HL-60/S4 (cell line): ENCODE results near the gene DGAT2.

Experiments
- in situ Hi-C: fragments of 300-500 bp; cut with MboI; formaldehyde crosslinking; loops from 2 replicates; pipeline ENCODE4 v1.14.3; 2022; ENCODE audit warnings: low sequenced_read_pairs

DGAT2 gene

DNA sequence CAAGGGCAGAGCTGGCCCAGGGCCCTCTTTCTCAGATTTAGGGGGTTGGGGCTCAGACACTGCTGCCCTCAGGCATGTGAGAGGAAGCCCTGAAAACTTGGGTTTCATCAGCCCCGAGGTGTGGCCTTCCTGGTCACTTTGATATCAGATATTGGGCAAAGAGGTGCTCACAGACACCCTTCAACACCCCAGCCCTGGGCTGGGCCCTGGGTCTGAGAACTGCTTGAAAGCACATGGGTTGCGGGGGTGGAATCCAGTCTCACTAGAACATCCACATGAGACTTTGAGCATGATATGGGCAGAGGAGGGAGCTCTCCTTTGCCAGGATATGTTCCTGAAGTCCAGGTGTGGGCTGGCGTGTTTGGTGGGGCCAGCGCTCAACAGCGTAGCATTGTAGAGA is 10.4 kb downstream of the DGAT2 start:
- in situ Hi-C loops = no loop called here

DNA sequence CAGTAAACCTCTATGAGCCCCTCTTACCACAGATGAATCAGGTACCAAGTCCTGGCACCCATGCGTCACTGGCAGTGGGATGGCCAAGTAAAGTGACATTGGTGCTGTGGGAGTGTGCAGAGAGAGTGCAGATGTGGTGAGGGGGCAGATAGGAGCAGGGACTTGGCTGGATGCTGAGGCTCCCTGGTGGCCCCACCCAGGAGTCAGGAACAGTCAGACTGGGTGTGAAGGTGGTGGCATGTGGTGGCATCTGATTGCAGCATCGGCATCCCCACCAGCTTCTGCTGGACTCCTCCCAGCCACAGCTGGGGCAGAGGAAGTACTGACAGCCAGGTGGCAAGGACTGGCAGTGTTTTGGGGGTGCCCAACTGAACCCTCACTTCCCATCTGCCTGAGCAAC is 11.4 kb downstream of the DGAT2 start:
- in situ Hi-C loops = no loop called here

DNA sequence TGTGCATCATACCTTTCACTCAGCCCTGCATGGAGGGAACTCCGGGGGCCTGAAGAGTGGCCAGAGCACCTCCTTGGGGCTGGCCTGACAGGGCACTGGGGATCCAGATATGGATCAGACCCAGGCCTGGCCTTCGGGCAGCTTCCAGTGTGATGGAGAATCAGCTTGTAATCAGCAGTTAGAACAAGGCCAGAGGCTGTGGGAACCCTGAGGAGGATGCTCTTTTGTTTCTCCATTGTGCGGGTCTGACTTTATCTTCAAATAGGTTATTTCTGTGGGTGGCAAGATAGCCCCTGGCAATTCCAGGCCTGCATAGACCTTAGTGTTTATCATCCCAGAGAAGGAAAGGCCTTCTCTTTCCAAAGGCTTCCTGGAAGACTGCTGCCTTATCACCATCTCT is 12.3 kb downstream of the DGAT2 start:
- in situ Hi-C loops = no loop called here

DNA sequence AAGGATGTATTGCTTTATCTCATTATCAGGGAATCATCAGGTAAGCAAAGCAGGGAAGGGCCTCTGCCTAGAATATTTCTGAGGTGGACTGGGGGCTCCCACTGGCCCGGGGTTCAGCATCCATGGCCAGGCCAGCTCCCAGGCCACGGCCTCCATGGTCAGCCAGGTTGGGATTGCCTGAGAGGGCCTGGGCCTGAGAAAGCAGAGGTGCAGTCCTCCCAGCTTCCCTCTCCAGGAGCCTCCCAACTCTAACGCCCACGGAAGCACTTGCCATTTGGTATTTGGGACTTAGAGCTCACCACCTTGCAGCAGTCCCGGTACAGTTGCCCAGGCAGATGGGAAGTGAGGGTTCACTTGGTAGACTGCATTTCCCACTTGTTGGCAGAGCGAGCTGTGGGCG is 12.7 kb downstream of the DGAT2 start:
- in situ Hi-C loops = no loop called here

GRCh38 chr11:75781831-75782230 is 13.3 kb downstream of the DGAT2 start:
- in situ Hi-C loops = no loop called here

GRCh38 chr11:75782540-75783263 is 14.1 kb downstream of the DGAT2 start:
- in situ Hi-C loops = no loop called here

- in situ Hi-C loops = no loop called here
Observed at GRCh38 chr11:75783416-75784084, 15.0 kb downstream of the DGAT2 start.

DNA sequence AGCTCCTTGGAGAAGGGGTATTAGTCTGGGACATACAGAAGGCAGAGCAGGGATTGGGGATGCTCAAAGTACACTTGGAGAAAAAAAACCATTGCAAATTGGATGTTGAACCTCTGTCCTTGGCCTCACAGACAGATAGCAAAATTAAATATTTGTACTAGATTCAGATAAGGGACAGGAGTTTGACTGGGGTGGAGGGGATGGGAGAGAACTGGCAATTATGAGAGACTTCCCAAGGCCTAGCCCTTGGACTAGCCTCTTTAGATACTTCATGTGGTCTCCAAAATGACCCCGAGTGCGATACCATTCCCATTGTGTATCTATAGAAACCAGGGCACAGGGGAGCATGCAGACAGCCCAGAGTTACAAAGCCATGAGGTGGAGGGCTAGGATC is 15.5 kb downstream of the DGAT2 start:
- in situ Hi-C loops = no loop called here

DNA sequence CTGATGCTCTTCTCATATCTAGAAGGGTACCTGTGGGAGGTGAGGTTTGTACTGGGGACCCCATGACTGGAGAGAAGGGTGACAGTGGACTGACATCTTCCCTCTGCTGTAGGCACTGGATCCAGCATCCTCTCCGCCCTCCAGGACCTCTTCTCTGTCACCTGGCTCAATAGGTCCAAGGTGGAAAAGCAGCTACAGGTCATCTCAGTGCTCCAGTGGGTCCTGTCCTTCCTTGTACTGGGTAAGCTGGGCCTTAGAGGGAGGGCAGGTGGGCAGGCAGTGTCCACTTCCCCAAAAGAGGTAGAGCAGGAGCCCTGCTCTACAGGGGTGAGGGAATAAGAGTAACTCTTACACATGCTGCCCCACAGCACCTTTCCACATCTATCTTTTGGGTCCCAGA is 15.9 kb downstream of the DGAT2 start:
- in situ Hi-C loops = no loop called here

DNA sequence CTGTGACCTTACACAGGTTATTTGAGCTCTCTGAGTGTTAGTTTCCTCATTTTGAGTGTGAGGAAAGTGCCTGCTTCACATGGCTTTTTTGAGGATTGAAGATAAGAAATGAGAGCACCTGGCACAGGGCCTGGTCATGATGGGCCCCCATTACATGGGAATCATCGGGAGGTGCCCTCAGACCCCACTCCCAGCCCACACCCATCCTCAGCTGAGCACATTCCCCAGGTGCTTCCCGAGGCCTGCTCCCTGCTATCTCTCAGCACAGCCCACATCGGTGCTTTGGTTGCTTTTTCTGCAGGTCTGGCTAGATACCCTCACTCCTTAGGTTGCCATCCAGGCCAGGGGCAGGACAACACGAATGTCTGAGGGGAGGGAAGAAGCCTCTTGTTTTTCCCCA is 16.6 kb downstream of the DGAT2 start:
- in situ Hi-C loops = no loop called here

GRCh38 chr11:75786101-75786736 is 17.6 kb downstream of the DGAT2 start:
- in situ Hi-C loops = no loop called here

GRCh38 chr11:75789521-75789920 is 20.9 kb downstream of the DGAT2 start:
- in situ Hi-C loops = no loop called here

GRCh38 chr11:75790986-75791385 is 22.4 kb downstream of the DGAT2 start:
- in situ Hi-C loops = no loop called here

DNA sequence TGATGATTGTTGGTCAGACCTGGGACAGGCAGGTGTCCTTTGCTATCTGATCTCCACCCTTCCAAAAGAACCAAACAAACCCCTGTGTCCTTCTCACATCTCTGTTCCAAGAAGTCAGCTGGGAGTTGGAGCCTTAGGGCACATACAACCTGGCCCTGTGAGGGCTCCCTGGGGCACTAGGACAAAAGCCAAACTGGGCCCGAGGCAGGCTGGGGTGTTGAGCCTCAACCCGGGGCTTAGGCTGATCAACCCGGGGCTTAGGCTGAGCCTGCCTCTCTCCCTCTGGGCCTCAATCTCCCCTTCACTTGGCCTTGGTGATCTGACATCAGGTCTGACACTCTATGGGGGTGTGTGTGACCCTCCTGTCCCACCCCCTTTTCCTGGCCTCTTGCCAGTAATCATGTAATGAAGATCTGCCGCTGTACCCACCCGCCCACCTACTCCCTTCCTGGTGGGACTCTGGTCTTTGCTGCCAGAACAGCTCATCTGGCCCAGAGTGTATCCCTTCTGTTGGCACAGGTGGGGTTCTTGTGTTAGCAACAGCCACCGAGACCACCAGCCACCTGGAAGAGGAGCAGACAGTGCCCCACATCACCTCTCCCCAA is 23.7 kb downstream of the DGAT2 start:
- in situ Hi-C loops = no loop called here

DNA sequence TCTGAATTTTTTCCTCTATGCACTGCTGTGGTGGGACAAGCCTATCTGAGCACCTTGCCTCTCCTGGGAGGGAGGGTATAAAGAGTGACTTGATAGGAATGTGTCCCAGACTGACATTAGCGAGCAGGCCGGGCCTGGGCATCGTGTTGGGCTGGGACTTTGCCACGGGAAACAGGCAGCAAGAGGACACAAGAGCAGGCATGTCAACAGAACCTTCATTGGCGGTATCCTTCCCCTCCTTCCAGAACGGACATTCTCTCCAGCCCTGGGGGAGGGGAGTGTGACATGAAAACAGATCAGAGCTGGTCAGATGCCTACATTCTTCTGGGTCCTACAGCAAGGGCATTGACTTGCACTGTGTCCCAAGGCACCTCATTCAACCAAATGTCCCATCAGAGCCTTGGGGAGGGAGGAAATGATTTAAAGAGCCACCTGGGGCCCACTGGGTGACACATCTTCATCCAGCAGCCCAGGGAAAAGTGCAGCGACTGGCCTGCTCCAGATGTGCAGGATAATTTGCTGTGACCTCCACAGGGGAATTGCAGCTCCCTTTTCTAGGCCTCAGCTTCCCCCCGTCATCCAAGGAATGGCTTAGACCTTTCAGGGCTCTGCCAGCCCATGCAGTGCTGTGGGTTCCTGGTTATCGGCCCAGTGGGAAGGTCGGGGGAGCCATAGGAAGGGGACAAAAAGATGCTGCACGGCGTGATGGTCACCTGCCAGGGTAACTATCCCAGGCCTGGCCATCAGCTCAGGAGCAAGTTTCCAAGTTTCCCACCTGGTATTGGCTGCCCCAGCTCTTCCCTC is 24.6 kb downstream of the DGAT2 start:
- in situ Hi-C loops = no loop called here

DNA sequence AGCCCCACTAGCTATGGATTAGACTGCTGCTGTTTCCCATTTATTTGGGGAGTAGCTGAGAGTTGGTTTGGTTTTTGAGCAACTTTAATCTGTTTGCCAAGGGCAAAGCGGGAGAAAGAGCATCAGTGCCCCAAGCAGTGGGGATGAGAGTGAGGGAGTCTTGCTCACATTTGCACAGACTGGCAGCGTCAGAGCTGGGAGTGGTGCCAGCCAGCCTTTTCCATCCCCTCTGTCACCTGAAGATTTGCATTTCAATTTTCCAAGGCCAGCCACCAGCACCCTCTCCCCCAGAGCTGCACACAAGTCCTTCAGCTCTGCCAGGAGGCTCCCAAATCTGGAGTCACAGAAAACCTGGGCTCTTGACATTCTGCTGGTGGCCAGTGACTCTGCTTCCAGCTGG is 25.4 kb downstream of the DGAT2 start:
- in situ Hi-C loops = no loop called here

DNA sequence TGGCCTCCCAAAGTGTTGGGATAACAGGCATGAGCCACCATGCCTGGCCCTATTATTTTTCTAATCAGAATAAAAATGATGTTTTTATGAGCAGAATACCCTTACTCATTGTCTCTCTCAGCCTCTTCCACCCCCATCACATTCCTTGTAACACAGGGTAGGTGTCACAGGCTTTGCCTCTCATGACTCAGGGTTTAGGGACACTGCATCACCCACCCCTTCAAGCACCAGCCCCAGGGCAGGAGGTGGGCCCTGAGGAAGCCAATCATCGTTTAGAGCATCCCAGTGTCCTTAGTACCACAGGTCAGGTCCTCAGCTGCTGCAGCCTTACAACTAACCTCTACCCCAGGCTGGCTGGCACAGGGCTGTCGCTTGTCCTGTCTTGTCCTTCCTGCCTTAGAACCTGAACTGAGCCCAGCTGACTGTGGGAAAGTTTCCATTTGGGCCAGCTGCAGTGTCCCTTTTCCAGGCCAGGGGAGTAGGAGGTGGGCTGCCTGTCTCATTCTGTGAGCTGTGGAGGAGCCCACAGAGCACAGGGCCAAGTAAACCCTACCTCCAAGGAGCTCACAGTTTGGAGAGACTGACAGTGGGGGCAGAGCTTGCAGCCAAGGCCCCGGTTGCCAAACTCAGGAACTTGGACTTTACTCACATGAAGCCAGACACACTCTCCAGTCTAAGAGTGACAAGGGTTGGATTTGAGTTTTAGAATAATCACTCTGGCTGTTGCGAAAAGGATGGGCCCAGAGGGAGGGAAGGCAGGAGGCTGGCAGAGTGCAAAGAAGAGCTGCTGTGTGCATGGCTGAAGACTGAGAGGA is 26.9 kb downstream of the DGAT2 start:
- in situ Hi-C loops = no loop called here

DNA sequence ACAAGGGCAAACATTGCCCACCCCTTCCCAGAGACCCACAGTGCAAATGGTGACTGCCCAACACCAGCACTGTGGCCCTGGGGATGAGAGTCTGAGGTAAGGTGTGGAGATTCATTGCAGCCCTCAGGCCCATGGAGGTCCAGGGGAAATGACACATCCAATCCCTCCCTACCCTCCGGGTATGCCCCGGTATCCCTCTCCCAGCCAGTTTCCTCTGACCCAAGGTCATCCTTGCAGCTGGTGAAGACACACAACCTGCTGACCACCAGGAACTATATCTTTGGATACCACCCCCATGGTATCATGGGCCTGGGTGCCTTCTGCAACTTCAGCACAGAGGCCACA is 27.5 kb downstream of the DGAT2 start:
- in situ Hi-C loops = no loop called here

DNA sequence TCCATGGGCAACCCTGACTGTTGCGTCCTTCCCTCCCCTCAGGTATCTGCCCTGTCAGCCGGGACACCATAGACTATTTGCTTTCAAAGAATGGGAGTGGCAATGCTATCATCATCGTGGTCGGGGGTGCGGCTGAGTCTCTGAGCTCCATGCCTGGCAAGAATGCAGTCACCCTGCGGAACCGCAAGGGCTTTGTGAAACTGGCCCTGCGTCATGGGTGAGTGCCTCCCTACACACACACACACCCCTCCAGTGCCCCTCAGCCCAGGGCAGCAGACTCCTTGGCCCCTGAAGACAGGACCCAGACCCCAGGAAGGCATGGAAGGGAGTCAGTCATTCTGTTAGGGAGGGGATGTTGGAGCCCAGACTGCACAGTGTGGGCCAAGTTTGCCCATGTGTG is 28.5 kb downstream of the DGAT2 start:
- in situ Hi-C loops = no loop called here

DNA sequence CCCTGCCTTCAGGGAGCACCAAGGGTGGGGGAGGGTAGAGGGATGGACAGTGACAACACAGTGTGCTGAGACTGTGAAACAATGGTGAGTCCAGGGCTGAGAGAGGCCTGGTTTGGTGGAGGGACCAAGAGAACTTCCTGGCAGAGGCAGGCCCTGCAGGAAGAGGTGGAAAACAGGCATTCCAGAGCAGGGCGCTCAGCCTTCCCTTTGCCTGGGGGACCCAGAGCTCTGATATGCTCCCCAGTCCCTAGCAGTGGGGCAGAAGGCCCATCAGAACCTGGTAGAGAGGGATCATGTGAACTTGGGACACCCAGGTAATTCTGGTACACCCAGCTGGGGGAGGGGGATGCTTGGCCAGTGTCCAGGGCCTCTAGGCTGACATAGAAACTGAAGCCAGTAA is 29.2 kb downstream of the DGAT2 start:
- in situ Hi-C loops = no loop called here
